Stimulated activated CD4-positive, alpha-beta T cell treated with anti-CD3 and anti-CD28 coated beads, Interleukin-1b, Interleukin-23, amount 100 ng/mL, for 48 hours (primary cell): Measurements from ENCODE around the gene MACROD1.

ENCODE experiments used
- DNase-seq: peaks from one replicate; pipeline ENCODE4 v3.0.0-alpha.2; 2020

The MACROD1 gene

GRCh38 chr11:64090806-64091516 is 75.0 kb downstream of the MACROD1 start:
- no peak for DNase-seq

- DNase-seq = no peak
Observed at GRCh38 chr11:64089915-64090805, 75.8 kb downstream of the MACROD1 start.

- DNase-seq = no peak
Observed at GRCh38 chr11:64089493-64089892, 76.4 kb downstream of the MACROD1 start.

GRCh38 chr11:64089027-64089360 is 76.9 kb downstream of the MACROD1 start:
- DNase-seq = no peak

GRCh38 chr11:64088162-64089026 is 77.5 kb downstream of the MACROD1 start:
- DNase-seq = no peak

GRCh38 chr11:64086258-64087123 is 79.4 kb downstream of the MACROD1 start:
- DNase-seq = no peak

- DNase-seq = no peak
Observed at GRCh38 chr11:64085906-64086257, 80.0 kb downstream of the MACROD1 start.

GRCh38 chr11:64084951-64085710 is 80.8 kb downstream of the MACROD1 start:
- no peak for DNase-seq

GRCh38 chr11:64084146-64084950 is 81.6 kb downstream of the MACROD1 start:
- DNase-seq = no peak

GRCh38 chr11:64083398-64084080 is 82.4 kb downstream of the MACROD1 start:
- DNase-seq = no peak

- DNase-seq = no peak
Observed at GRCh38 chr11:64081745-64082442, 84.0 kb downstream of the MACROD1 start.

GRCh38 chr11:64080390-64080789 is 85.5 kb downstream of the MACROD1 start:
- DNase-seq = no peak

- DNase-seq = no peak
Observed at GRCh38 chr11:64078905-64079304, 87.0 kb downstream of the MACROD1 start.

- DNase-seq = no peak
Observed at GRCh38 chr11:64078284-64078683, 87.6 kb downstream of the MACROD1 start.

GRCh38 chr11:64077607-64078006 is 88.3 kb downstream of the MACROD1 start:
- no peak for DNase-seq

- no peak for DNase-seq
Observed at GRCh38 chr11:64076758-64077157, 89.2 kb downstream of the MACROD1 start.

- DNase-seq = no peak
Observed at GRCh38 chr11:64074239-64074638, 91.7 kb downstream of the MACROD1 start.

GRCh38 chr11:64073542-64073941 is 92.4 kb downstream of the MACROD1 start:
- no peak for DNase-seq

GRCh38 chr11:64072871-64073270 is 93.0 kb downstream of the MACROD1 start:
- no peak for DNase-seq
